ENCODE data around the gene TP73. TPM values are rescaled to one million over a fixed set of nuclear protein-coding genes. Genes with fewer than 3 reads are reported as not detected.
"Not testable (repeated sequence)": the region's sequence is repeated elsewhere in the genome, so short reads cannot be mapped to it uniquely, and the experiment has no call there.

Gene TP73
- total and polyA plus RNA-seq, 8 donors: 0.11 to 0.51 (median 0.28) TPM

- TF ChIP-seq CTCF (IDR thresholded peaks at IDR 0.05): no peak
- no peaks in the 10 kb centered on the region for H3K36me3 ChIP-seq
- no peak overlapping the region for H3K27ac ChIP-seq
- peak overlapping the region in 1 of 4 donors; percentile 80 for H3K4me3 ChIP-seq
- WGBS, 2 donors: 60 to 66% methylated on average over 13 of the region's 13 CpGs
- intact Hi-C loops (cut with DNase I): no loop called here
- no peak for FAIRE-seq
- DNase-seq: peak in 3 of 6 donors; percentile 20 to 42 (median 21)
- no peaks in the 10 kb centered on the region for H3K9me3 ChIP-seq
- H3K27me3 ChIP-seq: no peaks in the 10 kb centered on the region
- H3K4me1 ChIP-seq: peaks cover 0 to 6% (median 0%) of the 10 kb centered on the region in 3 donors
- ATAC-seq: no peak
These were observed 95.6 kb downstream of the TP73 start for GRCh38 chr1:3747903-3748302.

- H3K36me3 ChIP-seq; H3K27me3 ChIP-seq; H3K9me3 ChIP-seq; ATAC-seq; FAIRE-seq; H3K4me3 ChIP-seq; intact Hi-C loops (cut with DNase I); H3K27ac ChIP-seq; DNase-seq; H3K4me1 ChIP-seq: not testable (repeated sequence)
- WGBS, 2 donors: 84 to 86% methylated on average over 15 of the region's 15 CpGs
These were observed 96.1 kb downstream of the TP73 start for GRCh38 chr1:3748316-3748900.

GRCh38 chr1:3749512-3749911 lies 97.2 kb downstream of the TP73 start:
- Histone ChIP-seq H3K27ac (no peak overlapping the region), H3K4me1 (peaks cover 0 to 6% (median 0%) of the 10 kb centered on the region in 3 donors), H3K27me3 (no peaks in the 10 kb centered on the region), H3K9me3 (no peaks in the 10 kb centered on the region), H3K4me3 (no peak overlapping the region), H3K36me3 (no peaks in the 10 kb centered on the region)
- FAIRE-seq: no peak
- DNase-seq: no peak
- intact Hi-C loops (cut with DNase I): no loop called here
- TF ChIP-seq CTCF (IDR thresholded peaks at IDR 0.05): no peak
- 50 to 59% methylated on average over 5 of the region's 5 CpGs for WGBS, 2 donors
- ATAC-seq: no peak

GRCh38 chr1:3750741-3751140 lies 98.4 kb downstream of the TP73 start:
- 40 to 60% methylated on average over 6 of the region's 6 CpGs for WGBS, 2 donors
- TF ChIP-seq CTCF (IDR thresholded peaks at IDR 0.05): no peak

GRCh38 chr1:3752400-3752945 lies 100.2 kb downstream of the TP73 start, which contains the start of gene CCDC27:
Gene CCDC27 (plus strand): TSS chr1:3752450. CDS start chr1:3752482, 32 bp downstream.
- Histone ChIP-seq H3K27me3 (no peaks in the 10 kb centered on the region), H3K36me3 (no peaks in the 10 kb centered on the region), H3K9me3 (no peaks in the 10 kb centered on the region), H3K4me3 (no peak within 1 kb of the TSS), H3K4me1 (peaks cover 0 to 5% (median 0%) of the 10 kb centered on the region in 3 donors), H3K27ac (no peak within 1 kb of the TSS)
- FAIRE-seq: no peak
- TF ChIP-seq CTCF (IDR thresholded peaks at IDR 0.05): no peak
- DNase-seq: peak in 2 of 6 donors; percentile 17 to 37
- no peak for ATAC-seq
- WGBS, 2 donors: 81 to 89% methylated on average over 17 of the region's 17 CpGs
- intact Hi-C loops (cut with DNase I): no loop called here

More at GRCh38 chr1:3750741-3751140, 98.4 kb downstream of the TP73 start:
- ATAC-seq (no peak), DNase-seq (no peak), FAIRE-seq (no peak)
- peaks cover 0 to 6% (median 0%) of the 10 kb centered on the region in 3 donors for H3K4me1 ChIP-seq
- no peaks in the 10 kb centered on the region for H3K9me3 ChIP-seq
- no peaks in the 10 kb centered on the region for H3K36me3 ChIP-seq
- no peak overlapping the region for H3K27ac ChIP-seq
- H3K27me3 ChIP-seq: no peaks in the 10 kb centered on the region
- intact Hi-C loops (cut with DNase I): no loop called here
- H3K4me3 ChIP-seq: no peak overlapping the region
